OCI-LY3 (cell line): ENCODE results near the gene RHCE.
A peak's percentile ranks its signal among the peaks of the same experiment; 100 is the strongest.
"Not testable (repeated sequence)": the region's sequence is repeated elsewhere in the genome, so short reads cannot be mapped to it uniquely, and the experiment has no call there.

Source experiments
- H2AFZ ChIP-seq: fragments of 200-600, 300-600 bp; shearing (Covaris generic); 2 replicates; pipeline ENCODE4 v1.6.0; 2014; ENCODE audit warnings: antibody characterized with exemption, low read depth, low read length
- H3K27ac ChIP-seq: fragments of 200-600, 300-600 bp; sonication (generic); 2 replicates; pipeline ENCODE4 v1.5.1; 2014; ENCODE audit warnings: mild to moderate bottlenecking, low read length, moderate library complexity, mixed read lengths
- H3K27me3 ChIP-seq: fragments of 200-600, 300-600 bp; sonication (generic); 2 replicates; pipeline ENCODE4 v1.6.1; 2014; ENCODE audit warnings: low read depth, low read length, mixed read lengths
- H3K36me3 ChIP-seq: fragments of 200-600, 300-600 bp; sonication (generic); replicated peaks from 2 replicates; pipeline ENCODE3; 2014; ENCODE audit warnings: low read depth, low read length, mixed read lengths
- H3K4me1 ChIP-seq: fragments of 300-600, 200-600 bp; sonication (generic); 2 replicates; pipeline ENCODE4 v1.6.1; 2014; ENCODE audit warnings: low read length, mixed read lengths
- H3K4me2 ChIP-seq: fragments of 200-600, 300-600 bp; sonication (generic); 2 replicates; pipeline ENCODE4 v1.6.1; 2014; ENCODE audit warnings: low read length, mixed read lengths
- H3K4me3 ChIP-seq: fragments of 300-600, 200-600 bp; sonication (generic); 2 replicates; pipeline ENCODE4 v1.5.1; 2014; ENCODE audit warnings: antibody characterized with exemption, mild to moderate bottlenecking, low read length, moderate library complexity
- H3K79me2 ChIP-seq: fragments of 300-600, 200-600 bp; shearing (Covaris generic); 2 replicates; pipeline ENCODE4 v1.6.1; 2014; ENCODE audit warnings: mild to moderate bottlenecking, low read length, mixed read lengths
- H3K9ac ChIP-seq: fragments of 300-600, 200-600 bp; shearing (Covaris generic); 2 replicates; pipeline ENCODE4 v1.6.0; 2014; ENCODE audit warnings: mild to moderate bottlenecking, low read length, moderate library complexity
- H3K9me3 ChIP-seq: fragments of 200-600, 300-600 bp; shearing (Covaris generic); 2 replicates; pipeline ENCODE4 v1.6.1; 2014; ENCODE audit warnings: low read length, mixed read lengths; ENCODE audit not compliant: insufficient read depth
- H4K20me1 ChIP-seq: fragments of 200-600, 300-600 bp; sonication (generic); 2 replicates; pipeline ENCODE4 v1.6.1; 2016; ENCODE audit warnings: low read length, mixed read lengths; ENCODE audit not compliant: insufficient read depth
- EZH2phosphoT487 ChIP-seq: fragments of 200-600 bp; shearing (Covaris generic); IDR thresholded peaks from 2 replicates; pipeline ENCODE4 v1.6.1; 2018; ENCODE audit warnings: antibody characterized with exemption, mixed run types, low read depth
- TF ChIP-seq, protein P1 (sequence below): fragments of 200-600, 300-600 bp; sonication (generic); IDR thresholded peaks from 2 replicates; pipeline ENCODE4 v1.5.1; 2014; ENCODE audit warnings: antibody characterized with exemption, low read length, low read depth

The RHCE gene

GRCh38 chr1:25338986-25339385, 81.6 kb downstream of the RHCE start:
- Histone ChIP-seq H3K4me2 (peak overlapping the region; percentile 90), H3K27ac (peak overlapping the region; percentile 89), H3K36me3 (peaks cover 13% of the 10 kb centered on the region), H2AFZ (no peak overlapping the region), H3K27me3 (no peaks in the 10 kb centered on the region), H3K79me2 (peaks cover 63% of the 10 kb centered on the region), H3K4me1 (0 out of 2 replicates have a peak, but pooled peaks cover 5% of the 10 kb centered on the region), H4K20me1 (peaks cover 9% of the 10 kb centered on the region), H3K9ac (peak overlapping the region; percentile 85), H3K9me3 (no peaks in the 10 kb centered on the region), H3K4me3 (peak overlapping the region; percentile 91)
- TF ChIP-seq, protein P1, sequence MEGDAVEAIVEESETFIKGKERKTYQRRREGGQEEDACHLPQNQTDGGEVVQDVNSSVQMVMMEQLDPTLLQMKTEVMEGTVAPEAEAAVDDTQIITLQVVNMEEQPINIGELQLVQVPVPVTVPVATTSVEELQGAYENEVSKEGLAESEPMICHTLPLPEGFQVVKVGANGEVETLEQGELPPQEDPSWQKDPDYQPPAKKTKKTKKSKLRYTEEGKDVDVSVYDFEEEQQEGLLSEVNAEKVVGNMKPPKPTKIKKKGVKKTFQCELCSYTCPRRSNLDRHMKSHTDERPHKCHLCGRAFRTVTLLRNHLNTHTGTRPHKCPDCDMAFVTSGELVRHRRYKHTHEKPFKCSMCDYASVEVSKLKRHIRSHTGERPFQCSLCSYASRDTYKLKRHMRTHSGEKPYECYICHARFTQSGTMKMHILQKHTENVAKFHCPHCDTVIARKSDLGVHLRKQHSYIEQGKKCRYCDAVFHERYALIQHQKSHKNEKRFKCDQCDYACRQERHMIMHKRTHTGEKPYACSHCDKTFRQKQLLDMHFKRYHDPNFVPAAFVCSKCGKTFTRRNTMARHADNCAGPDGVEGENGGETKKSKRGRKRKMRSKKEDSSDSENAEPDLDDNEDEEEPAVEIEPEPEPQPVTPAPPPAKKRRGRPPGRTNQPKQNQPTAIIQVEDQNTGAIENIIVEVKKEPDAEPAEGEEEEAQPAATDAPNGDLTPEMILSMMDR, result no peak
- no peak for TF ChIP-seq EZH2phosphoT487

DNA sequence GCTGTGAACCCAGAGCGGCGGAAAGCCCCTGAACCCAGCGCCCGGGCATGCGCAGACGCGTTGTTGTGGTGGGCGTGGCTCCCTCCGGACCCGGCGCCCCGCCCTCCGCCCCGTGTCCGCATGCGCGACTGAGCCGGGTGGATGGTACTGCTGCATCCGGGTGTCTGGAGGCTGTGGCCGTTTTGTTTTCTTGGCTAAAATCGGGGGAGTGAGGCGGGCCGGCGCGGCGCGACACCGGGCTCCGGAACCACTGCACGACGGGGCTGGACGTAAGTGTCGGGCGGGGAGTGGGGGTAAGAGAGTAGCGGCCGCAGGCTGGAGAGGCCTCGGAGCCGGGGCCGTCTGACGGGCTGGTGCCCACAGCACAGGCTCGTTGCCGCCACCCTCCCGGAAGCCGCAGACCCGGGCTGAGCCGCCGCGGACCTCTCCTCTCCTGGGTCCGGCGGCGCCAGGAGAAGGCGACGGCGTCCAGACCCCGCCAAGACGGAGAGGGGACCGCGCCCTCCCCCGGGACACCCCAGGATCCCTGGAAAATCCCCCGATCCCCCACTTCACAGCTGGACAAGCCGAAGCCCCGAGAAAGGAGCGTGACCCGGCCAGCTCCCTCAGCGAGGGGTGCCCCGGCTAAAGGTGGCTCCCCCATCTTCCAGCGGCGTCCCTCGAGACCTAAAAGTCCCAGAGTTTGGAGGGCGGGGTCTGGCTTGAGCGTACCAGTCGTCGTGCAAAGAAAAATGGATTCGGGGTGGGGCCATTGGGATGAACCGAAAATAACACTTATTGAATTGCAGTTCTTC, 82.2 kb downstream of the RHCE start, which contains the start of gene TMEM50A:
Gene TMEM50A, plus strand, starts transcription at position 147 of the 794 bp plus-strand sequence. CDS start 2,153 bp downstream, outside the sequence.
- H3K4me3 ChIP-seq, result peak within 1 kb of the TSS; percentile 91
- H3K4me2 ChIP-seq, result peak within 1 kb of the TSS; percentile 90
- H3K4me1 ChIP-seq, result 0 out of 2 replicates have a peak, but pooled peaks cover 5% of the 10 kb centered on the region
- peaks cover 57% of the 10 kb centered on the region for H3K79me2 ChIP-seq
- no peak within 1 kb of the TSS for H2AFZ ChIP-seq
- no peaks in the 10 kb centered on the region for H3K9me3 ChIP-seq
- peak within 1 kb of the TSS; percentile 85 for H3K9ac ChIP-seq
- peaks cover 9% of the 10 kb centered on the region for H4K20me1 ChIP-seq
- H3K27ac ChIP-seq, result peak within 1 kb of the TSS; percentile 89
- H3K36me3 ChIP-seq, result peaks cover 11% of the 10 kb centered on the region
- no peaks in the 10 kb centered on the region for H3K27me3 ChIP-seq
- TF ChIP-seq, protein P1, result no peak
- no peak for TF ChIP-seq EZH2phosphoT487

DNA sequence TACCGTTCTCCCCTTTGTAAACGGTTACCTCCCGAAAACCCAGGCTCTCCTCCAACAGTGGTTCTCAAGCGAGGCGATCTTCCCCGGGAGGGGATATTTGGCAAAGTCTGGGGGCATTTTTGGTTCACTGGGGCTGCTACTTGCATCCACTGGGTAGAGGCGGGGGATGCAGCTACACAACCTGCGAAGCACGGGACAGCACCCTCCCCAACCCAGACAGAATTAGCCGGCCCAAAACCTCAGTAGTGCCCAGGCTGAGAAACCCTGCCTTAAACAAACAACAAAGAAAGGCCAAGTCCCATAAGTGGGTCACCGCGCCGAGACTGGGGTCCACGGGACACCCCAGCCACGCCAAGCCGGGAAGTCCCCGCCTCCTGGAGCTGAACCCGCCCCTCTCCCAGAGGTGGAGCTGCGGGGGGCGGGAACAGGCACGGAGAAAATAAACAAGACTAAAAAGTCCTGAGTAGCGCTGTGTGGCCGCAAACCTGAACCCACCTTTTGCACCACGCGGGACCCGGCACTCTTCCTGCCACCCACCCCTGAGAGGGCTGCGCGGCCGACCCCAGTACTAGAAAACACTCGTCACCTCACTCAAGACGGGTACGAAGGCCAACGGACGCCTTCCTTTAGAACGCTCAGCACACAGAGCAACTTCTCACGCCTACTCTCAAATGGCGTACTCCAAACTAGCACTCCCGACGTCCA, 83.0 kb downstream of the RHCE start:
- Histone ChIP-seq H3K9ac (peak overlapping the region; percentile 53), H3K4me3 (peak overlapping the region; percentile 91), H3K4me2 (peak overlapping the region; percentile 17; the same call in 1 of the 2 replicates), H3K27ac (peak overlapping the region; percentile 89), H3K79me2 (peaks cover 50% of the 10 kb centered on the region)
- not testable (repeated sequence) for H2AFZ ChIP-seq, H3K4me1 ChIP-seq, H3K36me3 ChIP-seq, H4K20me1 ChIP-seq, H3K9me3 ChIP-seq, H3K27me3 ChIP-seq

DNA sequence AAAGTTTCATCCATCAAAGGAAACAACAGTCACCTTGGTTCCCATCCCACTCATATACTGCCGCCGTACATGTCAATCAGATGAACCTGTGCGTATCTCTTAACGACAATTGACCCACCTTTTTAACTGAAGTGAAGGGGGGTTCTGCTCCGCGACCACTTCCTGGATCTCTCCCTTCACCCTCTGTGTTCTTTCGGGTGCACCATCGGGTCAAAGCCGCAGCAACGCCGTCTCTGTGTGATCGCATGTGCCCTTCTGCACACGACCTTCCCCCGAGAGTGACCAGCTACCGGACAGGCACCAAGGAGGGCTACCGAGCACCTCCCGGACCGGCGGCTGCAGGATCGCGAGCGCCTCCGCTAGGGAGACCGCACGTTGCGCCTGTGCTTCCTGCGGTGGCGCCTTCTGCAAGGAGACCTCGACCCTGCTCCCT, 83.7 kb downstream of the RHCE start:
- H2AFZ ChIP-seq, H3K27ac ChIP-seq: not testable (repeated sequence)
- H3K9ac ChIP-seq, result peak overlapping the region; percentile 57

GRCh38 chr1:25329950-25330349, 90.7 kb downstream of the RHCE start:
- not testable (repeated sequence) for H3K4me3 ChIP-seq, H3K79me2 ChIP-seq, H4K20me1 ChIP-seq, H3K4me1 ChIP-seq, H2AFZ ChIP-seq, H3K27me3 ChIP-seq, H3K4me2 ChIP-seq, H3K9ac ChIP-seq, H3K27ac ChIP-seq, H3K36me3 ChIP-seq, H3K9me3 ChIP-seq

More for the DNA sequence above, 83.7 kb downstream of the RHCE start:
- Histone ChIP-seq H3K4me2 (peak overlapping the region; percentile 64), H3K4me3 (peak overlapping the region; percentile 80), H3K79me2 (peaks cover 43% of the 10 kb centered on the region)
- H3K9me3 ChIP-seq, H3K36me3 ChIP-seq, H4K20me1 ChIP-seq, H3K27me3 ChIP-seq, H3K4me1 ChIP-seq: not testable (repeated sequence)

DNA sequence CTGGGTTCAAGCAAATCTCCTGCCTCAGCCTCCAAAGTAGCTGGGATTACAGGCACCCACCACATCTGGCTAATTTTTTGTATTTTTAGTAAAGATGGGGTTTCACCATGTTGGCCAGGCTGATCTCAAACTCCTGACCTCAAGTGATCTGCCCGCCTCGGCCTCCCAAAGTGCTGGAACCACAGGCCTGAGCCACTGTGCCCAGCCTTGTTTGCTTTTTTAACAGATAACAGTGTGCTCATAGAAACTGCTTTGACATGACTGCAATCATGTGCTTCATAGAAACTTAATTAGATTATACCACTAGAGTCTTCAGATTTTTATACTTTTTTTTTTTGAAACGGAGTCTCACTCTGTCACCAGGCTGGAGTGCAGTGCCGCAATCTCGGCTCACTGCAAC, 91.3 kb downstream of the RHCE start:
- H3K4me3 ChIP-seq, H3K27ac ChIP-seq, H2AFZ ChIP-seq, H3K4me2 ChIP-seq, H3K79me2 ChIP-seq, H3K9ac ChIP-seq, H3K36me3 ChIP-seq, H3K4me1 ChIP-seq, H3K9me3 ChIP-seq, H3K27me3 ChIP-seq, H4K20me1 ChIP-seq: not testable (repeated sequence)

GRCh38 chr1:25328791-25329185, 91.8 kb downstream of the RHCE start:
- H3K79me2 ChIP-seq, H3K4me3 ChIP-seq, H3K4me2 ChIP-seq, H4K20me1 ChIP-seq, H3K27me3 ChIP-seq, H3K4me1 ChIP-seq, H3K9me3 ChIP-seq, H3K9ac ChIP-seq, H3K27ac ChIP-seq, H2AFZ ChIP-seq, H3K36me3 ChIP-seq: not testable (repeated sequence)
